Measurements from ENCODE around the gene GJA9. TPM values are rescaled to one million over a fixed set of nuclear protein-coding genes. Genes with fewer than 3 reads are reported as not detected.
"Not testable (repeated sequence)": the region's sequence is repeated elsewhere in the genome, so short reads cannot be mapped to it uniquely, and the experiment has no call there.

The GJA9 gene
- total and polyA plus RNA-seq, 9 donors = not detected

GRCh38 chr1:38846210-38846609 lies 35.2 kb downstream of the GJA9 start:
- intact Hi-C loops (cut with DNase I) = no loop called here
- Histone ChIP-seq H3K36me3 (no peaks in the 10 kb centered on the region), H3K4me1 (ENCODE audit: insufficient read depth) (no peaks in the 10 kb centered on the region), H3K27me3 (no peaks in the 10 kb centered on the region), H3K27ac (no peak overlapping the region), H3K9me3 (no peaks in the 10 kb centered on the region), H3K4me3 (no peak overlapping the region)
- no peak for TF ChIP-seq CTCF (IDR thresholded peaks at IDR 0.05)
- no peak for TF ChIP-seq POLR2A (IDR thresholded peaks at IDR 0.05)
- no peak for TF ChIP-seq EP300 (IDR thresholded peaks at IDR 0.05)
- 70 to 93% (median 77%) methylated on average over 3 of the region's 3 CpGs for WGBS, 3 donors
- no peak for DNase-seq

- H3K9me3 ChIP-seq; H3K4me1 ChIP-seq (ENCODE audit: insufficient read depth); DNase-seq; H3K36me3 ChIP-seq; H3K4me3 ChIP-seq; H3K27ac ChIP-seq; H3K27me3 ChIP-seq: not testable (repeated sequence)
- 97 to 98% (median 98%) methylated on average over 3 of the region's 3 CpGs for WGBS, 3 donors
- intact Hi-C loops (cut with DNase I) = loop anchor here in 1 of 4 donors (1.0 kb wide), 1 partner anchor 12 kb away; no protein-coding TSS in a partner anchor
These were observed 36.3 kb downstream of the GJA9 start for GRCh38 chr1:38845088-38845487.

GRCh38 chr1:38840281-38840680 lies 41.1 kb downstream of the GJA9 start:
- H3K36me3 ChIP-seq = no peaks in the 10 kb centered on the region
- TF ChIP-seq POLR2A (IDR thresholded peaks at IDR 0.05) = no peak
- no peak for TF ChIP-seq CTCF (IDR thresholded peaks at IDR 0.05)
- no peak for TF ChIP-seq EP300 (IDR thresholded peaks at IDR 0.05)
- H3K9me3 ChIP-seq = no peaks in the 10 kb centered on the region
- H3K27ac ChIP-seq = no peak overlapping the region
- DNase-seq = no peak
- no peaks in the 10 kb centered on the region for H3K27me3 ChIP-seq
- H3K4me3 ChIP-seq = no peak overlapping the region
- intact Hi-C loops (cut with DNase I) = no loop called here
- H3K4me1 ChIP-seq (ENCODE audit: insufficient read depth) = no peaks in the 10 kb centered on the region
- WGBS, 3 donors = 10 to 27% (median 12%) methylated on average over 2 of the region's 2 CpGs

- intact Hi-C loops (cut with DNase I) = loop anchor here in 2 of 4 donors (10.0 kb wide), 1 partner anchor 805 kb away; no protein-coding TSS in a partner anchor
- 82 to 88% (median 85%) methylated on average over 9 of the region's 9 CpGs for WGBS, 3 donors
- H3K36me3 ChIP-seq = no peaks in the 10 kb centered on the region
These were observed 42.0 kb downstream of the GJA9 start for GRCh38 chr1:38839363-38839762.

GRCh38 chr1:38836316-38836715 lies 45.1 kb downstream of the GJA9 start:
- H3K36me3 ChIP-seq; H3K4me1 ChIP-seq (ENCODE audit: insufficient read depth): not testable (repeated sequence)
- intact Hi-C loops (cut with DNase I) = loop anchor here in 2 of 4 donors (10.0 kb wide), 1 partner anchor 802 kb away; no protein-coding TSS in a partner anchor

More at GRCh38 chr1:38839363-38839762, 42.0 kb downstream of the GJA9 start:
- no peaks in the 10 kb centered on the region for H3K4me1 ChIP-seq (ENCODE audit: insufficient read depth)
- TF ChIP-seq EP300 (IDR thresholded peaks at IDR 0.05) = no peak
- TF ChIP-seq CTCF (IDR thresholded peaks at IDR 0.05) = no peak
- no peak for TF ChIP-seq POLR2A (IDR thresholded peaks at IDR 0.05)
- no peaks in the 10 kb centered on the region for H3K9me3 ChIP-seq
- H3K27me3 ChIP-seq = no peaks in the 10 kb centered on the region
- no peak overlapping the region for H3K27ac ChIP-seq
- no peak overlapping the region for H3K4me3 ChIP-seq
- DNase-seq = no peak

More at GRCh38 chr1:38836316-38836715, 45.1 kb downstream of the GJA9 start:
- H3K9me3 ChIP-seq, H3K4me3 ChIP-seq, DNase-seq, H3K27ac ChIP-seq, H3K27me3 ChIP-seq: not testable (repeated sequence)
- WGBS, 3 donors = 84 to 91% (median 87%) methylated on average over 10 of the region's 10 CpGs
